ENCODE measurements around the gene AXL. TPM values are rescaled to one million over a fixed set of nuclear protein-coding genes. Genes with fewer than 3 reads are reported as not detected.

The AXL gene
- total RNA-seq, 1 donor = 305 TPM

DNA sequence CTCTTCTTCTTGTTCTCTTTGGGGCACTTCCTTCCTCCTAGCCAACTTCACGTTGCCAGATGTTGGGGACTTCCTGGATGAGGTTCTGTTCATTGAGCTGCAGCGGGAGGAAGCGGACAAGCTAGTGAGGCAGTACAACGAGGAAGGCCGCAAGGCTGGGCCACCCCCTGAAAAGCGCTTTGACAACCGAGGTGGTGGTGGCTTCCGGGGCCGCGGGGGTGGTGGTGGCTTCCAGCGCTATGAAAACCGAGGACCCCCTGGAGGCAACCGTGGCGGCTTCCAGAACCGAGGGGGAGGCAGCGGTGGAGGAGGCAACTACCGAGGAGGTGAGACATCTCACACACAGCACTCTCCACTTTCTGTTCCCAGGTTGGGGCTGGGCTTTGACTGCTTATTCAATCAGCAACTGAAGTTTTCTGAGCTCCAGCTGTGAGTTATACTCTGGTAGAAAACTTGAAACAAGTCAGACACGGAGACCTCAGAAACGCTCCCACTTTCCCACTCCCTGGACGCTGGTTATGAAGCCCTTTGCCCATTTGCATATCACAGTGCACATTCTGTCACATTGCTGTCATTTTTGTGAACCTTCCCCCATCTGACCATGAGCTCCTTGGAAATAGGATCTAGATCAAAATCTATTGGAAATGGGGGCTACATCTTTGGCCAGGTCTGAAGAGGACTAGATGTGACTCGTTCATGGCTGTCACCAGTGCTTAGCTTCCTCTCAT lies 83.8 kb downstream of the AXL start:
- H3K4me3 ChIP-seq (ENCODE audit: low read depth, low read length) = no peak overlapping the region
- TF ChIP-seq, protein P1, sequence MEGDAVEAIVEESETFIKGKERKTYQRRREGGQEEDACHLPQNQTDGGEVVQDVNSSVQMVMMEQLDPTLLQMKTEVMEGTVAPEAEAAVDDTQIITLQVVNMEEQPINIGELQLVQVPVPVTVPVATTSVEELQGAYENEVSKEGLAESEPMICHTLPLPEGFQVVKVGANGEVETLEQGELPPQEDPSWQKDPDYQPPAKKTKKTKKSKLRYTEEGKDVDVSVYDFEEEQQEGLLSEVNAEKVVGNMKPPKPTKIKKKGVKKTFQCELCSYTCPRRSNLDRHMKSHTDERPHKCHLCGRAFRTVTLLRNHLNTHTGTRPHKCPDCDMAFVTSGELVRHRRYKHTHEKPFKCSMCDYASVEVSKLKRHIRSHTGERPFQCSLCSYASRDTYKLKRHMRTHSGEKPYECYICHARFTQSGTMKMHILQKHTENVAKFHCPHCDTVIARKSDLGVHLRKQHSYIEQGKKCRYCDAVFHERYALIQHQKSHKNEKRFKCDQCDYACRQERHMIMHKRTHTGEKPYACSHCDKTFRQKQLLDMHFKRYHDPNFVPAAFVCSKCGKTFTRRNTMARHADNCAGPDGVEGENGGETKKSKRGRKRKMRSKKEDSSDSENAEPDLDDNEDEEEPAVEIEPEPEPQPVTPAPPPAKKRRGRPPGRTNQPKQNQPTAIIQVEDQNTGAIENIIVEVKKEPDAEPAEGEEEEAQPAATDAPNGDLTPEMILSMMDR (IDR thresholded peaks at IDR 0.05; ENCODE audit: insufficient read depth, low read length) = no peak
- DNase-seq (ENCODE audit: low read depth) = no peak

DNA sequence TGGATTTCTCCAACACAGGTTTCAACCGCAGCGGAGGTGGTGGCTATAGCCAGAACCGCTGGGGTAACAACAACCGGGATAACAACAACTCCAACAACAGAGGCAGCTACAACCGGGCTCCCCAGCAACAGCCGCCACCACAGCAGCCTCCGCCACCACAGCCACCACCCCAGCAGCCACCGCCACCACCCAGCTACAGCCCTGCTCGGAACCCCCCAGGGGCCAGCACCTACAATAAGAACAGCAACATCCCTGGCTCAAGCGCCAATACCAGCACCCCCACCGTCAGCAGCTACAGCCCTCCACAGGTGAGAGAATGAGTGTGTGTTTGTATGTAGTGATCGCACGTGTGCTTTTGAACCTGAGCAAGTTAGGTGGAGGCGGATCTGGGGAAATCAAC lies 84.9 kb downstream of the AXL start:
- no peak overlapping the region for H3K4me3 ChIP-seq (ENCODE audit: low read depth, low read length)
- TF ChIP-seq, protein P1 (IDR thresholded peaks at IDR 0.05; ENCODE audit: insufficient read depth, low read length) = no peak
- DNase-seq (ENCODE audit: low read depth) = no peak

DNA sequence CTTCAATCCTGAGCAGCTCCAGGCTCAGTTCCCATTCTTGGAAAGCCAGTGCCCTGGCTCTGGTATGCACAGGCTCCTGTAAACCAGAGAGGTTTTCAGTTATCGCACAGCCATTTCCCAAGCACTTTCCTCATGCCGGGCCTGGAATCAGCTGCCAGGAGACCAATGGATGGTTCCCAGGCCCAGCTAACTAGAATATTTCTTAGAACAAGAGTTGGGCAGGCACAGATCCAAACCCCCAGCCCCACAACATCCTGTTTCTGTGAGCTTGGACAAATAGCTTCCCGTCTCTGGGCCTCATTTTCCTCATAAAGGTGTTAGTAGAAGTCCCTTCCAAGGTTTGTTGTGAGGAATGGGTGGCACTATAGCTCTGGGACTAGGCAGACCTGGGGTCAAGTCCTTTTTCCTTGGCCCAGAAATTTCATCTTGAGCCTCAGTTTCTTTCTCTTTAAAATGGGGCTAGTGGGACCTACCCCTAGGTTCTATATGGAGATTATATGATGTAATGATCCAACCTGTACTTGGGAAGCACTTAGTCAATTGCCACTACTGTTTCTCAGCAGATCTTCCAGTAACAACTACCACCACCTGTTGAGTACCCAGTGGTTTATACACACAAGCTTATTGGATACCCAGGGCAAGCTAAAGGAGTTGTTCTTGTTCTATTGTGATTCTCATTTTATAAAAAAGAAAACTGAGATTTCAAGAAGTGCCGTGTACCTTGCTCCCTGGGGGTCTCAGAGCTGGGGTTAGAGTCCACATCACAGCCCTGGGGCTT lies 85.9 kb downstream of the AXL start:
- TF ChIP-seq, protein P1 (IDR thresholded peaks at IDR 0.05; ENCODE audit: insufficient read depth, low read length) = no peak
- DNase-seq (ENCODE audit: low read depth) = no peak

DNA sequence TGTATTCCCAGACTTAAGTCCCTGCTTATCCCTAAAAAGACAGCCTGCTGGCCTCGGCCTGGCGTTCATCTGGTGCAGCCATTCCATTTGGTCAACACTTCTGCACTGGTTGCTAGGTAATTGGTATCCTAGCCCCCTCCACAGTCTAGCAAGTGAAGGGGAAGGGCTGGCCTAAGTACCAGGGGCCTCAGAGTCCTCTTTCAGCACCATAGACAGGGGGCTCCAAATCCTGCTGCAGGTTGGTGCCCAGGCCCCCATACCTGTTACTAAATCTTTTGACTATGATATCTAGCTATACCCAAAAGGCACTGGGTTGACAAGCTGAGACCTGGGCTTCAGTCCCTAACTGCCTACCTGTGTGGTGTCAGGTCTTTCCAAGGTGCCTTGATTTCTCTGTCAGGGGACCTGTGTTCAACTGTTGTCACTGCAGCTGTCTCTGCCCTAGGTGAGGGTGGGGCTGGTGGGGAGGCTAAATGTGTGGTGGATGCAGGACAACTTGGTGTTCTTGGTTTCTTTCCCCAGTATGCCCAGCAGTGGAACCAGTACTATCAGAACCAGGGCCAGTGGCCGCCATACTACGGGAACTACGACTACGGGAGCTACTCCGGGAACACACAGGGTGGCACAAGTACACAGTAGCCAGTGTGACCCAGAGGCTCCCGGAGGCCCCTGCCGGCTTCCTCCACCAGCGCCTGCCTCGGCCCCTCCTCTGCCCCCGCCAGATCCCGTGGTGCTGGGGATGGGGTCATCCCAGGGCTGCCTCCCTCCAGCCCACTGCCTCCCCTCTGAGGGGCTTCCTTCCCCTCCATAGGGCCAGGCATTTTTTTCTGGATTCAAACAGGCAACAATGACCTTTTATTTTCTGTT lies 87.1 kb downstream of the AXL start:
- TF ChIP-seq, protein P1 (IDR thresholded peaks at IDR 0.05; ENCODE audit: insufficient read depth, low read length) = no peak
- H3K4me3 ChIP-seq (ENCODE audit: low read depth, low read length) = no peak overlapping the region
- no peak for DNase-seq (ENCODE audit: low read depth)

More for the DNA sequence above, 85.9 kb downstream of the AXL start:
- no peak overlapping the region for H3K4me3 ChIP-seq (ENCODE audit: low read depth, low read length)

DNA sequence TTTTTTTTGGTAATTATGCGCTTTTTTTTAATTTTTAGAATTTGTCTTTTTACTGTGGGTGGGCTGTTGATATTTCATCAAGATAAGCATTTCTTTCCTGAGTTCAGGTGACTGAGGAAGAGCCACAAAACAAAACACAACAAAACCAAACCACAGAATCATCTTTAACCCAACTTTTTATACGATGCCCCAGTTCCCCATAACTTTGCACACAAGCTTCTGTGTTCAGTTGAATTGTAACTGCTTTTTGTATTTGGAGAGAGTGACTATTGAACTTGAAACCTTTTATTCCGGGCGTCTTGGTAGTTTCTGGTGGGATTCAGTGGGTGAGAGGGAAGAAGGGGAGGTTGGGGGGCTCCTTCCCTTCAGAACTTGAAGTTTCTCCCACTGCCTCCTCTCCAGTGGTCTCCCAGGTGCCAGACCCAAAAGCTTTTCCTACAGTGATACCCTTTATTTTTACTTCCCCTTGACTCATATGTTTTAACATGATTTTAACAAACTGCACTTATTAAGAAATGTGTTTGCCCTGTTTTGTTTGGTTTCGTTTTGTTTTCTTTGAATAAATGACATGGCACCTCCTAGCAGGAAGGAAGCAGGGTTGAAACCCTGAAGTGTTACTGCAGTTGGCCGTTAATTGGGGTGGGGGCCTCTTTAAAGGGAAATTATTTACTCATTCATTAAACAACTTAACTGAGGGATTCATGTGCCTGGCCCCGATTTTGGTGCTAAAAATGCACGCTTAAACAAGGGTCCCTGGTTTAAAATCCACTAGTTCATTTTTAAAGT lies 88.3 kb downstream of the AXL start:
- H3K4me3 ChIP-seq (ENCODE audit: low read depth, low read length) = no peak overlapping the region
- TF ChIP-seq, protein P1 (IDR thresholded peaks at IDR 0.05; ENCODE audit: insufficient read depth, low read length) = no peak
- DNase-seq (ENCODE audit: low read depth) = no peak

DNA sequence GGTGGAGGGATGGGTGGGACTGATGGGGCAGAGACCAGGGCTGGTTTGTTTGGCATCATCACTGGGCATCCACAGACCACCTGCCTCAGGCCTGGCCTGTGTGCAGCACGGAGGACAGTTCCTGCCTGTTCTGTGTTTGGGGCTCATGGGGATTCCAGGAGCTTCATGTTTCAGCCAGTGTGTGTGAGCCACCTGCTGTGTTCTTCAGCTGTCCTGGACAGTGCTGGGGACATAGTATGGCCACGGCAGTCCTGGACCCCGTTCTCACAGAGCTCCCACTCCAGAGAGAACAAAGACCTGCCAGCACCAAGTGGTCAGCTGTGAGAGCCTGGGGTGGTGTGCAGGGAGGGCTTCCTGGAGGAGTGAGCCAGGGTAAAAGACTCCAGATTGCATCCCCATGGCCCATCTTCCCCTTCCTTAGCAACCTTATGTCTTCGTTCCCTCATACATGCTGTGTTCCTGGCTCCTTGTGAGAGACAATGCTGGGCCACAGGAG lies 89.0 kb downstream of the AXL start:
- no peak for DNase-seq (ENCODE audit: low read depth)
- TF ChIP-seq, protein P1 (IDR thresholded peaks at IDR 0.05; ENCODE audit: insufficient read depth, low read length) = no peak

More for the DNA sequence above, 89.0 kb downstream of the AXL start:
- H3K4me3 ChIP-seq (ENCODE audit: low read depth, low read length) = no peak overlapping the region
